HCEC 1CT (cell line): ENCODE measurements around the gene ABHD2.
A peak's percentile ranks its signal among the peaks of the same experiment; 100 is the strongest.
"Not testable (repeated sequence)": the region's sequence is repeated elsewhere in the genome, so short reads cannot be mapped to it uniquely, and the experiment has no call there.

ENCODE experiments used
- DNase-seq: peaks from one replicate; pipeline ENCODE4 v3.0.0-alpha.2; 2017

The ABHD2 gene

DNA sequence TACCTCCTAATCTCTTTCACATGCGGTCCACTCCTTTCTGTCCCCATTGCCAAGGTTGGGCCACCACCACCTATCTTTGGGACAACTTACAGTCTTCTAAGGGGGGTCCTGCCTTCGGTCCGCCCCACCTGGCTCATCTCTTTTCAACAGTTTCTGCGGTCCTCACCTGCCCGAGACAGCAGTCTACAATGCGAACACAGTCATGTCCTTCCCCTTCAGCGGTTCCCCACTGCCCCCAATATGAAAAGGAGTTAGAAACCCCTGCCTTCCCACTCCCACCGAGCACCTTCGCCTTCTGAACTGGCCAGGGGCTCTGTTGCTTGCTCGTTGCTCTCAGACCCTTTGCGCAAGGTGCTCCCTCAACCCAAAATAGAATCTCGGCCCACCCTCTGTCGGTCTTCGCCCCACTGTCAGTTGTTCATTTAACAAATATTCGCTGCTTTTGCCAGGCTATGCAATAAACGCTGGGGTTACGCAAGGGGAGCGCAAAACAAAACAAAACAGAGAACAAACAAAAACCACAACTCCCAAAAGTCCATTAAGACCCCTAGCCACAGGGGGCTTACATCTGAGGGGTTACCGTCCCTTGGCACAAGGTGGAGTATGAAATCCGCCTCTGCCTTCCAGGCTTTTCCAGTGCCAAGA is 154.9 kb downstream of the ABHD2 start:
- DNase-seq = peak; percentile 19

DNA sequence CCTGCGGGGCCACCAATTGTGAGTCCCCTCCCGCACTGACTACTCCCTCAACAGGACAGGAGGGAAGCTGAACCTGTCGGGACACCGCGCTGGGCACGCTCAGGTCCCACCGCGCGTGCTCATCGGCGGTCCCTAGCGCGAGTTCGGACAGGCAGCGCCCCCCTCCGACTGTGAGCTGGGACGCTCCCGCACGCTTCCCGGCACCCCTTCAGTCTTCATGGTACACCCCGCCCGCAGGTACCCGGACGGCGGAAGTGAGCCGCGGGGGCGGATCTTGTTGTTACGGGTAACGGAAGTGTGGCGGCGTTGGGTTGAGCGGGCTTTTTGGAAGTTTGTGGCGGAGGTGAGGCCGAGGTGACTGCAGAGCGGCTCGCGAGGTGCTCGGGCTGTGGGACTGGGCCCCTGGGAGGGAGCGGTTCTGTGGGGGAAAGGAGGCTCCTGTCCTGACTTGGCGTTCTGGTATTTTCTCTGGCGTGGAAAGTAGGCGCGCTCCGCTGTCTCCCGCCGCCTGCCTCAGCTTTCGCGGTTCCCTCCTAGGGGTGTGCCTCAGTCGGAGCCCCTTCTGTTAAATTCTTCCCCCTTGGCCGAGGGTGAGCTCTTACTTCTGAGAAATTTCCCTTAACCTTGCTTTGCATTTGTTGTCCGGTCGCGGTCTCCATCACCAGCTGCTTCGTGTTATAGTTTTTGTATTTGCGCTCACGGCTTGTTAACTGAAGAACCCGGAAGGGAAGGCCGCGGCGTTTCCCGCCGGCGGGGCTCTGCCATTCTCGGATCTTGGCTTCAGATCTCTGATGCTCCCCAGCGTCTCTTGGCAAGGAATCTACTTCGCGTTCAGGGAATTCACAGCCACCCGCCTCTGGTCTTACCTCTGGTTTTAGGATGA is 155.7 kb downstream of the ABHD2 start, which contains the start of gene FANCI:
TSS of gene FANCI (plus strand) at position 289 of the 883 bp plus-strand sequence. CDS start 3,669 bp downstream, outside the sequence.
- peak; percentile 95 for DNase-seq

- no peak for DNase-seq
These were observed 156.3 kb downstream of the ABHD2 start for GRCh38 chr15:89244574-89244903.

DNA sequence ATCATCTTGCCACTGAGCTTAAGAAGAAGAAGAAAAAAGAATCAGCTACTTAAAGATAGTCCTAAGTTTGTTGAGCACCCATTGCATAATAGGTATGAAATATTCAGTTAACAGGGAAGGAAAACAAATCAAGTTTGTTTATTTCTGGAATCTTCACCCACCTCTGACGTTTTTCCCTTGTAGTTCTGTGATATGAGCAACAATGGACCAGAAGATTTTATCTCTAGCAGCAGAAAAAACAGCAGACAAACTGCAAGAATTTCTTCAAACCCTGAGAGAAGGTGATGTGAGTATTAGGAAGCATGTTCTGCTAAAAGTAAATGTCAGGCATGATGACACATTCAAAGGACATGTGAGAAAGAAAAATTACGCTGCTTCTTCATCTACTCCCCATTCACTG is 159.2 kb downstream of the ABHD2 start:
- no peak for DNase-seq

DNA sequence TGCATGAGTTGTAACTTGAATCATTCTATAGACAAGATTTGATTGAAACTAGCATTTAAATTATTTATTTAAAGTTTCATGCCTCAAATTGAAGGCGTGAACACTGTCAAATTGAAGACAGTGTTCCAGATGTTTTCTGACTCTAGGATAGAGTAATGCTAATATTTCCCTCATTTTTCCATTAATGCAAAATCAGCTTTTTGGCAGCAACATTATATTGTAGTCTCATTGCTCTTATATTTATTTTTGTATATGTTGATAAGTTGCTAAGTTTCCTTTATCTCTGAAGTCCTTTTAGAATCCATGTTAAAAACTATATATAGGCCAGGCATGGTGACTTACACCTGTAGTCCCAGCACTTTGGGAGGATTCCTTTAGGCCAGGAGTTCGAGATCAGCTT is 160.3 kb downstream of the ABHD2 start:
- no peak for DNase-seq

- DNase-seq = not testable (repeated sequence)
These were observed 161.9 kb downstream of the ABHD2 start for GRCh38 chr15:89250142-89250541.
